ENCODE data around the gene WBP2NL. TPM values are rescaled to one million over a fixed set of nuclear protein-coding genes. Genes with fewer than 3 reads are reported as not detected.

The WBP2NL gene
- total RNA-seq, 1 donor from 2014 or later, result not detected

- Mint-ChIP-seq H3K9me3 (no peaks in the 10 kb centered on the region), H3K27ac (peak within 1 kb of the TSS; percentile 33), H3K27me3 (ENCODE audit: insufficient read depth, low read depth) (peaks cover 2% of the 10 kb centered on the region), H3K4me3 (peak within 1 kb of the TSS; percentile 61), H3K4me1 (peaks cover 49% of the 10 kb centered on the region), H3K36me3 (no peaks in the 10 kb centered on the region)
- Histone ChIP-seq H3F3A (ENCODE audit: low read depth) (peaks cover 17% of the 10 kb centered on the region), H3K4me3 (no peak within 1 kb of the TSS), H3K79me2 (ENCODE audit: low read depth) (no peaks in the 10 kb centered on the region), H3K27me3 (no peaks in the 10 kb centered on the region), H3K9ac (no peak within 1 kb of the TSS), H3K27ac (no peak within 1 kb of the TSS), H3K9me3 (ENCODE audit: low read depth) (no peaks in the 10 kb centered on the region), H2AFZ (replicated peaks) (no peak within 1 kb of the TSS), H4K20me1 (ENCODE audit: low read depth) (no peaks in the 10 kb centered on the region), H3K4me1 (peaks cover 15% of the 10 kb centered on the region), H3K4me2 (peak within 1 kb of the TSS; percentile 46), H3K36me3 (no peaks in the 10 kb centered on the region)
- peak; percentile 92 for DNase-seq (ENCODE audit: low spot score)
- TF ChIP-seq EZH2 (IDR thresholded peaks at IDR 0.05), result no peak
- peak; percentile 40 for TF ChIP-seq CTCF (IDR thresholded peaks at IDR 0.05)
Observed at GRCh38 chr22:41951898-41952474, 46.6 kb upstream of the WBP2NL start, which contains the start of gene SMIM45. Gene SMIM45, plus strand, starts transcription at chr22:41952150.

DNA sequence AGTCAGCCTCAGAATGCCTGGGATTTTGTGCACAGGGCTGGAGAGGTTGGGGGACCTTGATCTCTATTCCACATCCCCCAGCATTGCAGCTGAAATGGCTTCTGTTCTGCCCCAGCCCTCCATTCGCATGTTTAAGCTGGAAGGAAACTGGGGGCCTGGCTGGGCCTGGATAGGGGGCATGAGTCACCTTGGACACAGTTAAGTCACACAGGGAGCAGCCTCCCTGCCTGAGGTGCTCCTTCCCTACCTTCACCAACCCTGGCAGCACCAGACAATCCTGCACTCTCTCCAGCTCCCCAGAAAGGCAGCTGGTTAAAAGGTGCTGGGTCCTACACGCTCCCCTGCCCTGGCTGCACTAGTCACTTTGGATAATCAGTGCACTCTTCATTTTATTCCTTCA is 45.9 kb upstream of the WBP2NL start:
- Histone ChIP-seq H3K9me3 (ENCODE audit: low read depth) (no peaks in the 10 kb centered on the region), H3K9ac (no peak overlapping the region), H3F3A (ENCODE audit: low read depth) (peaks cover 15% of the 10 kb centered on the region), H3K27ac (no peak overlapping the region), H3K4me2 (no peak overlapping the region), H3K27me3 (peaks cover under 1% of the 10 kb centered on the region), H3K79me2 (ENCODE audit: low read depth) (no peaks in the 10 kb centered on the region), H3K4me3 (no peak overlapping the region), H3K4me1 (peaks cover 12% of the 10 kb centered on the region), H3K36me3 (no peaks in the 10 kb centered on the region), H2AFZ (replicated peaks) (no peak overlapping the region), H4K20me1 (ENCODE audit: low read depth) (no peaks in the 10 kb centered on the region)
- Mint-ChIP-seq H3K36me3 (peaks cover 2% of the 10 kb centered on the region), H3K9me3 (no peaks in the 10 kb centered on the region), H3K4me3 (peak overlapping the region; percentile 41), H3K27me3 (ENCODE audit: insufficient read depth, low read depth) (peaks cover 2% of the 10 kb centered on the region), H3K27ac (no peak overlapping the region), H3K4me1 (peaks cover 47% of the 10 kb centered on the region)
- TF ChIP-seq CTCF (IDR thresholded peaks at IDR 0.05) (no peak), EZH2 (IDR thresholded peaks at IDR 0.05) (no peak), EZH2phosphoT487 (IDR thresholded peaks at IDR 0.05) (no peak)
- DNase-seq (ENCODE audit: low spot score), result no peak

GRCh38 chr22:41957941-41958556 is 40.5 kb upstream of the WBP2NL start:
- Histone ChIP-seq H3K4me2 (peak overlapping the region; percentile 75), H4K20me1 (ENCODE audit: low read depth) (no peaks in the 10 kb centered on the region), H3F3A (ENCODE audit: low read depth) (peaks cover 7% of the 10 kb centered on the region), H3K9ac (no peak overlapping the region), H3K4me3 (peak overlapping the region; percentile 37), H3K4me1 (peaks cover 6% of the 10 kb centered on the region), H3K36me3 (no peaks in the 10 kb centered on the region), H3K27ac (no peak overlapping the region), H3K27me3 (peaks cover 10% of the 10 kb centered on the region), H3K9me3 (ENCODE audit: low read depth) (no peaks in the 10 kb centered on the region), H3K79me2 (ENCODE audit: low read depth) (no peaks in the 10 kb centered on the region), H2AFZ (replicated peaks) (peak overlapping the region; percentile 90)
- peaks cover 4% of the 10 kb centered on the region for H3K36me3 Mint-ChIP-seq
- H3K4me3 Mint-ChIP-seq, result no peak overlapping the region
- no peak for DNase-seq (ENCODE audit: low spot score)
- H3K27me3 Mint-ChIP-seq (ENCODE audit: insufficient read depth, low read depth), result peaks cover 8% of the 10 kb centered on the region
- TF ChIP-seq EZH2phosphoT487 (IDR thresholded peaks at IDR 0.05), result no peak
- no peak for TF ChIP-seq CTCF (IDR thresholded peaks at IDR 0.05)
- TF ChIP-seq EZH2 (IDR thresholded peaks at IDR 0.05), result no peak
- H3K9me3 Mint-ChIP-seq, result no peaks in the 10 kb centered on the region
- no peak overlapping the region for H3K27ac Mint-ChIP-seq
- peaks cover 29% of the 10 kb centered on the region for H3K4me1 Mint-ChIP-seq

Data from neural progenitor cell (in vitro differentiated cells).